Gastroesophageal sphincter (tissue), 3 donors: Measurements from ENCODE around the gene OR2AG1.

Source experiments
- EP300 ChIP-seq: sonication (generic); formaldehyde crosslinking; IDR thresholded peaks from one replicate; pipeline ENCODE4 v1.6.1; 2017; ENCODE audit warnings: antibody characterized with exemption, mild to moderate bottlenecking
- TF ChIP-seq, protein P1 (sequence below), 4 experiments: fragments of 200-600 bp in 2 of 4; fragments of 450-650 bp in 2 of 4; sonication (generic) in 1 of 4; IDR thresholded peaks; one replicate each; pipeline ENCODE4 v1.5.1; 2017 to 2019; ENCODE audit warnings: antibody characterized with exemption in 4 of 4, mild to moderate bottlenecking in 2 of 4, moderate library complexity in 2 of 4

DNA sequence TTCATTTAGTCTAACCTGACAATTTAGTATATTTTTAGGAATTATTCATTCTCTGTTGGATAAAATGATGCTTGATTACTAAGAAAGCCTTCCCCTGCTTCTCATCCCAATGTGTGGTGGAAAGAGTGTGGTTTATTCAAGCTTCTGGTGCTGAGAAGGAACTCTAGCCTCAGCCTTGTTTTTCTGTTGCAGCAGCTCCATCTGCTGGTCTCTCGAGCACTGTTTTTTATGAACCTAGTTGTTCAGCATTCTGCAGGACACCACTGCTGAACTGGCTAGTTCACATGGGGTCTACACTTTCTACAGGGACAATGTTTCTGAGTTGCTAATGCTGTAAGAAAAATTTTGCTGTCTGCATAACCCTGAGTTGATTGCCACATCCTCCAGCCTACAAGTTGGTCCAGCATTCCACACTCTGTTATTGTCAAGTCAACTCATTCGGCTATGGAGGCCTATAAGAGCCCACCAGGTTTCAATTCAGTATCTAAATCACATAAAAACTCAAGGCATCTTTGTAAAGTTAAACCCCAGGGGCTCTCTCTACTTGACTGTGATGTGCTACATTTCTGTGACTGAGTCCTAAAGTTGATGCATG lies 25.4 kb upstream of the OR2AG1 start:
- TF ChIP-seq, protein P1, sequence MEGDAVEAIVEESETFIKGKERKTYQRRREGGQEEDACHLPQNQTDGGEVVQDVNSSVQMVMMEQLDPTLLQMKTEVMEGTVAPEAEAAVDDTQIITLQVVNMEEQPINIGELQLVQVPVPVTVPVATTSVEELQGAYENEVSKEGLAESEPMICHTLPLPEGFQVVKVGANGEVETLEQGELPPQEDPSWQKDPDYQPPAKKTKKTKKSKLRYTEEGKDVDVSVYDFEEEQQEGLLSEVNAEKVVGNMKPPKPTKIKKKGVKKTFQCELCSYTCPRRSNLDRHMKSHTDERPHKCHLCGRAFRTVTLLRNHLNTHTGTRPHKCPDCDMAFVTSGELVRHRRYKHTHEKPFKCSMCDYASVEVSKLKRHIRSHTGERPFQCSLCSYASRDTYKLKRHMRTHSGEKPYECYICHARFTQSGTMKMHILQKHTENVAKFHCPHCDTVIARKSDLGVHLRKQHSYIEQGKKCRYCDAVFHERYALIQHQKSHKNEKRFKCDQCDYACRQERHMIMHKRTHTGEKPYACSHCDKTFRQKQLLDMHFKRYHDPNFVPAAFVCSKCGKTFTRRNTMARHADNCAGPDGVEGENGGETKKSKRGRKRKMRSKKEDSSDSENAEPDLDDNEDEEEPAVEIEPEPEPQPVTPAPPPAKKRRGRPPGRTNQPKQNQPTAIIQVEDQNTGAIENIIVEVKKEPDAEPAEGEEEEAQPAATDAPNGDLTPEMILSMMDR (IDR thresholded peaks at IDR 0.05) = peak in 3 of 4 experiments; percentile 19 to 61 (median 27)
- no peak for TF ChIP-seq EP300
